ENCODE data around the gene USP47. TPM values are rescaled to one million over a fixed set of nuclear protein-coding genes. Genes with fewer than 3 reads are reported as not detected.

USP47 gene
- total and polyA plus RNA-seq, 5 donors from 2014 or later, result 35.7 to 79.0 (median 41.8) TPM

DNA sequence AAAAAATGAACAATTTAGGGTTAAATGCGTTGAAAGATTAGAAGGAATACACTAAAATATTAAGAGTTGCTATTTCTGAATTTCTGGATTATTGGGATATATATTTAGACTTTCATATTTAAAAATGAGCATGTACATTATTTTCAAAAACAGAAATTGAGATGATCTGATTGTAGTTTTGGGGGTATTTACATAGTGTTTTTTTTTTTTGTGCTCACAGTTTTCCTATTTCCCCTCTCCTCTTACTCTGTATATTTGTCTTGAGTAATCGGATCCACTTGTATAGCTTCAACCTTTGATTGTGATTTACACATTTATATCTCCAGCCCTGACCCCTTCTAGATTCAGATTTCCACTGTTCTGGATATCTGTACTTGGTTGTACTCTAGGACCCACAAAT is 5.3 kb downstream of the USP47 start:
- H3K4me3 ChIP-seq (ENCODE audit: low read depth, low read length), result peak overlapping the region; percentile 94
- Mint-ChIP-seq H3K27me3 (no peaks in the 10 kb centered on the region), H3K27ac (peak overlapping the region; percentile 42 to 57 (median 51)), H3K9me3 (no peaks in the 10 kb centered on the region), H3K4me1 (peaks cover 27 to 54% (median 44%) of the 10 kb centered on the region in 4 donors), H3K36me3 (no peaks in the 10 kb centered on the region), H3K4me3 (peak overlapping the region; percentile 16 to 38 (median 26))
- H3K27ac ChIP-seq (ENCODE audit: insufficient read depth, low read length, poor library complexity, severe bottlenecking), result no peak overlapping the region
- H3K27me3 ChIP-seq (ENCODE audit: control insufficient read depth, insufficient read depth, low read length), result no peaks in the 10 kb centered on the region
- no peaks in the 10 kb centered on the region for H3K36me3 ChIP-seq (ENCODE audit: control insufficient read depth, insufficient read depth, low read length)
- no peaks in the 10 kb centered on the region for H3K9me3 ChIP-seq (ENCODE audit: control insufficient read depth in 2 of 2, low read length in 2 of 2)
- H3K4me1 ChIP-seq (ENCODE audit: control insufficient read depth, insufficient read depth, low read length, poor library complexity, severe bottlenecking), result peaks cover 65% of the 10 kb centered on the region
- DNase-seq (no peak), ATAC-seq (ENCODE audit: low read depth in 2 of 2) (no peak)

DNA sequence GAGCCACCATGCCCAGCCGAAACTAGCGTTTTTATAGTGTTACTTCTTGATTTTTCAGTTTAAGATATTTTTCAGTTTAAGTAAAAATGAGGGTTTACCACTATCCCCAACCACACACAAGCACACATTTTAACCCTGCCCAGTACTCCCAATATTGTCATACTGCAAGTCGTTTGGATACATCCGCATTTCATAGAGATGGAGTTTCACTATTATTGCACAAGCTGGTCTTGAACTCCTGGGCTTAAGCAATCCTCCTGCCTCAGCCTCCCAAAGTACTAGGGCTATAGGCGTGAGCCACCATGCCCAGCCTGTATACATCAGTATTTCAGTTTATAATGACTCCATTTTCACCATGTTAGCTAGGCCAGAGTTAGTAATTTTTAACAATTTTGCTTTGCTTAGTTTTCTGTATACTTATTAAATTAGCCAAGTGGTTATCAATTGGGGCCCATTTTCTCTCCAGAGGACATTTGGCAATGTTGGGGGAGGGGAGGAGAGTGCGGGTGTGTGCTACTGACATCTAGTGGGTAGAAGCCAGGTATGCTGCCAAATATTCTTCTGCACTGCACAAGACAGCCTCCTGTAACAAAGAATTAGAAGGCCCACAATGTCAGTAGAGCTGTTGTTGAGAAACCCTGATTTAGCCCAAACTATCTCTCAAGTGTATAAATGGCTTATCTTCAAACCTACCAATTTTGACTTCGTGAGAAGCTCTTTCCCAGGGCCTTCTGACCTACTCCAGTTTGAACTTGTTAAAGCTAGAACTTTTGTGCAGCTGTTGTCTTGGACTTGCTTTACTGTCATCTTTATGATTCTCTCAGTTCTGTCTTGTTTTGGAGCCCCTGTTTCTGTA is 7.3 kb downstream of the USP47 start:
- no peaks in the 10 kb centered on the region for H3K36me3 ChIP-seq (ENCODE audit: control insufficient read depth, insufficient read depth, low read length)
- peak overlapping the region in 2 of 3 donors; percentile 10 to 63 for H3K27ac Mint-ChIP-seq
- H3K4me1 Mint-ChIP-seq, result peaks cover 44 to 68% (median 58%) of the 10 kb centered on the region in 4 donors
- H3K36me3 Mint-ChIP-seq, result no peaks in the 10 kb centered on the region
- peak; percentile 91 to 96 for ATAC-seq (ENCODE audit: low read depth in 2 of 2)
- no peaks in the 10 kb centered on the region for H3K9me3 Mint-ChIP-seq
- peak; percentile 51 to 83 (median 73) for DNase-seq
- H3K4me3 ChIP-seq (ENCODE audit: low read depth, low read length), result peak overlapping the region; percentile 33
- H3K4me1 ChIP-seq (ENCODE audit: control insufficient read depth, insufficient read depth, low read length, poor library complexity, severe bottlenecking), result peaks cover 55% of the 10 kb centered on the region
- H3K9me3 ChIP-seq (ENCODE audit: control insufficient read depth in 2 of 2, low read length in 2 of 2), result no peaks in the 10 kb centered on the region
- peak overlapping the region; percentile 0 to 88 (median 59) for H3K4me3 Mint-ChIP-seq
- H3K27me3 Mint-ChIP-seq, result no peaks in the 10 kb centered on the region
- no peaks in the 10 kb centered on the region for H3K27me3 ChIP-seq (ENCODE audit: control insufficient read depth, insufficient read depth, low read length)
- no peak overlapping the region for H3K27ac ChIP-seq (ENCODE audit: insufficient read depth, low read length, poor library complexity, severe bottlenecking)

DNA sequence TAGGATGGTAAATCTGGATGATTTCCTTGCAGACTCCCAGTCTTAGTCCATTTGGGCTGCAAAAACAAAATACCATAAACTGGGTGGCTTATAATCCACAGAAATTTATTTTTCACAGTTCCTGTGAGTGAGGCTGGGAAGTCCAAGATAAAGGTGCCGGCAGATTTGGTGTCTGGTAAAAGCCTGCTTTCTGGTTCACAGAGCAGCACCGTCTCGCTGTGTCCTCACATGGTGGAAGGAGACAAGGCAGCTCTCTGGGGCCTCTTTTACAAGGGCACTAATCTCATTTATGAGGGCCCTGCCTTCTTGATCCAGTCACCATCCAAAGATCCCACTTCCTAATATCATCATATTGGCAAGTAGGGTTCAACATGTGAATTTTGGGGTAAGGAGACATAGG is 8.9 kb downstream of the USP47 start:
- Mint-ChIP-seq H3K36me3 (no peaks in the 10 kb centered on the region), H3K27ac (no peak overlapping the region), H3K4me1 (peaks cover 55 to 67% (median 61%) of the 10 kb centered on the region in 4 donors), H3K27me3 (no peaks in the 10 kb centered on the region), H3K4me3 (peak overlapping the region in 2 of 4 donors; percentile 9 to 49), H3K9me3 (no peaks in the 10 kb centered on the region)
- H3K27ac ChIP-seq (ENCODE audit: insufficient read depth, low read length, poor library complexity, severe bottlenecking), result no peak overlapping the region
- DNase-seq (no peak), ATAC-seq (ENCODE audit: low read depth in 2 of 2) (no peak)
- H3K36me3 ChIP-seq (ENCODE audit: control insufficient read depth, insufficient read depth, low read length), result no peaks in the 10 kb centered on the region
- peaks cover 46% of the 10 kb centered on the region for H3K4me1 ChIP-seq (ENCODE audit: control insufficient read depth, insufficient read depth, low read length, poor library complexity, severe bottlenecking)
- H3K27me3 ChIP-seq (ENCODE audit: control insufficient read depth, insufficient read depth, low read length), result no peaks in the 10 kb centered on the region
- no peaks in the 10 kb centered on the region for H3K9me3 ChIP-seq (ENCODE audit: control insufficient read depth in 2 of 2, low read length in 2 of 2)
- no peak overlapping the region for H3K4me3 ChIP-seq (ENCODE audit: low read depth, low read length)

- Mint-ChIP-seq H3K36me3 (no peaks in the 10 kb centered on the region), H3K27me3 (no peaks in the 10 kb centered on the region), H3K9me3 (no peaks in the 10 kb centered on the region), H3K4me1 (peaks cover 46 to 81% (median 63%) of the 10 kb centered on the region in 4 donors), H3K4me3 (peak overlapping the region; percentile 36 to 61 (median 54)), H3K27ac (peak overlapping the region in 1 of 3 donors; percentile 52)
- Histone ChIP-seq H3K4me1 (ENCODE audit: control insufficient read depth, insufficient read depth, low read length, poor library complexity, severe bottlenecking) (peaks cover 56% of the 10 kb centered on the region), H3K36me3 (ENCODE audit: control insufficient read depth, insufficient read depth, low read length) (no peaks in the 10 kb centered on the region), H3K9me3 (ENCODE audit: control insufficient read depth in 2 of 2, low read length in 2 of 2) (no peaks in the 10 kb centered on the region), H3K27ac (ENCODE audit: insufficient read depth, low read length, poor library complexity, severe bottlenecking) (peak overlapping the region; percentile 28), H3K4me3 (ENCODE audit: low read depth, low read length) (peak overlapping the region; percentile 42), H3K27me3 (ENCODE audit: control insufficient read depth, insufficient read depth, low read length) (no peaks in the 10 kb centered on the region)
- peak; percentile 28 to 62 for ATAC-seq (ENCODE audit: low read depth in 2 of 2)
- DNase-seq, result peak in 1 of 3 donors; percentile 44
Observed at GRCh38 chr11:11856638-11857037, 14.9 kb downstream of the USP47 start.

GRCh38 chr11:11857769-11858168 is 16.0 kb downstream of the USP47 start:
- Histone ChIP-seq H3K9me3 (ENCODE audit: control insufficient read depth in 2 of 2, low read length in 2 of 2) (no peaks in the 10 kb centered on the region), H3K4me1 (ENCODE audit: control insufficient read depth, insufficient read depth, low read length, poor library complexity, severe bottlenecking) (peaks cover 52% of the 10 kb centered on the region), H3K27ac (ENCODE audit: insufficient read depth, low read length, poor library complexity, severe bottlenecking) (peak overlapping the region; percentile 23), H3K4me3 (ENCODE audit: low read depth, low read length) (peak overlapping the region; percentile 54), H3K36me3 (ENCODE audit: control insufficient read depth, insufficient read depth, low read length) (no peaks in the 10 kb centered on the region), H3K27me3 (ENCODE audit: control insufficient read depth, insufficient read depth, low read length) (no peaks in the 10 kb centered on the region)
- Mint-ChIP-seq H3K27ac (peak overlapping the region in 2 of 3 donors; percentile 13 to 40), H3K27me3 (no peaks in the 10 kb centered on the region), H3K36me3 (no peaks in the 10 kb centered on the region), H3K9me3 (no peaks in the 10 kb centered on the region), H3K4me3 (peak overlapping the region; percentile 22 to 65 (median 60)), H3K4me1 (peaks cover 37 to 79% (median 59%) of the 10 kb centered on the region in 4 donors)
- ATAC-seq (ENCODE audit: low read depth in 2 of 2) (peak in 1 of 2 donors; percentile 35), DNase-seq (peak in 2 of 3 donors; percentile 22)

DNA sequence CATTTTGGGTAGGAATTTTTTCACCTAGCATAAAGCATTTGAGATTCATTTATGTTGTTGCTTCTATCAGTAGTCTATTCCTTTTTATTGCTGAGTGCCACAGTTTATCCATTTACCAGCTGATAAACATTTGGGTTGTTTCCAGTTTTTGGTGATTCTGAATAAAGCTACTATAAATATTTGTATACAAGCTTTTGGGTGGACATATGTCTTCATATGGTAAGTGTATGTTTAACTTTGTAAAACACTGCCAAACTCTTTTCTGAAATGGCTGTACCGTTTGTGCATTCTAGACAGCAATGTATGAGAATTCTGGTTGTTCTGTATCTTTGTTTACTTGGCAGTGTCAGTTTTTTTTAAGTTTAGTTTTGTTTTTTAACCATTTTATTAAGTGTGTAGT is 16.9 kb downstream of the USP47 start:
- no peaks in the 10 kb centered on the region for H3K27me3 ChIP-seq (ENCODE audit: control insufficient read depth, insufficient read depth, low read length)
- no peaks in the 10 kb centered on the region for H3K36me3 ChIP-seq (ENCODE audit: control insufficient read depth, insufficient read depth, low read length)
- H3K9me3 ChIP-seq (ENCODE audit: control insufficient read depth in 2 of 2, low read length in 2 of 2), result no peaks in the 10 kb centered on the region
- peak overlapping the region in 3 of 4 donors; percentile 44 to 81 (median 75) for H3K4me3 Mint-ChIP-seq
- no peak for DNase-seq
- no peaks in the 10 kb centered on the region for H3K27me3 Mint-ChIP-seq
- H3K36me3 Mint-ChIP-seq, result no peaks in the 10 kb centered on the region
- no peaks in the 10 kb centered on the region for H3K9me3 Mint-ChIP-seq
- H3K27ac ChIP-seq (ENCODE audit: insufficient read depth, low read length, poor library complexity, severe bottlenecking), result no peak overlapping the region
- no peak for ATAC-seq (ENCODE audit: low read depth in 2 of 2)
- H3K4me1 Mint-ChIP-seq, result peaks cover 32 to 74% (median 54%) of the 10 kb centered on the region in 4 donors
- peaks cover 52% of the 10 kb centered on the region for H3K4me1 ChIP-seq (ENCODE audit: control insufficient read depth, insufficient read depth, low read length, poor library complexity, severe bottlenecking)
- peak overlapping the region; percentile 1 to 74 (median 40) for H3K27ac Mint-ChIP-seq
- H3K4me3 ChIP-seq (ENCODE audit: low read depth, low read length), result no peak overlapping the region

DNA sequence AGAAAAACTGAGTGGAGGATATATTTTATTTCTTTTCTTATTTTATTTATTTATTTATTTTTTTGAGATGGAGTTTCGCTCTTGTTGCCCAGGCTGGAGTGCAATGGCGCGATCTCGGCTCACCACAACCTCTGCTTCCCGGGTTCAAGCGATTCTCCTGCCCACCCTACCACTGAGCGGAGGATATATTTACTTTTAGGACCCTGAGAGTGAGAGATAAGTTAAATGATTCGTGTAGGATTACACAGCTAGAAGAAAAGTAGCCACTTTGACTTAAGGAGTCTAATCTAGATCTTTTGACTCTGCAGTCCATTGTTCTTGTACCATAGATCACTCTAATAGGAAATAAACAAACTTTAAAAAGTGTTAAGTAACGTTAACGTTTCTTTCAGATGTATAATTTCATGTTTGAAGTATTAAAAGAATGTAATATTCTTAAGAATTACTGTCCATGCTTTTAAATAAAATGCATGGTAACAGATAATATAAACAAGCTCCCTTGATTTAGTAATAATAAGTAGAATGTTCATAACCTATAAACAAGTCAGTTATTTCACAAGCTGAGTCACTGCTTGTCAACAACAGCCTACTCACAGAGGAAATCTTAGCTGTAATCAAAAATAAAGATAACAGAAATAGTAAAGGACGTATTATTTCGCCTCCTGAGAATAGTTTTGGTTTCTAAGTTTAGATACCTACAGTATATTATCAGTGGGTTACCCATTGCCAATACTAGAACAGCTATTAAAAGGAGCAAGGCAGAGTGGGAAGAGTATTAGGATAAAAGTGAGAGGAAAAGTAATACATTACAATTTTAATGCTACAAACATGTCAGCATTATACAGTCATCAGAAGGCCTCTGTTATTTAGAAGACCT is 18.6 kb downstream of the USP47 start:
- Histone ChIP-seq H3K27ac (ENCODE audit: insufficient read depth, low read length, poor library complexity, severe bottlenecking) (peak overlapping the region; percentile 43), H3K4me3 (ENCODE audit: low read depth, low read length) (peak overlapping the region; percentile 42), H3K9me3 (ENCODE audit: control insufficient read depth in 2 of 2, low read length in 2 of 2) (no peaks in the 10 kb centered on the region), H3K36me3 (ENCODE audit: control insufficient read depth, insufficient read depth, low read length) (no peaks in the 10 kb centered on the region), H3K4me1 (ENCODE audit: control insufficient read depth, insufficient read depth, low read length, poor library complexity, severe bottlenecking) (peaks cover 53% of the 10 kb centered on the region), H3K27me3 (ENCODE audit: control insufficient read depth, insufficient read depth, low read length) (no peaks in the 10 kb centered on the region)
- peaks cover 0 to 1% (median 0%) of the 10 kb centered on the region in 7 donors for H3K9me3 Mint-ChIP-seq
- H3K27ac Mint-ChIP-seq, result peak overlapping the region in 2 of 3 donors; percentile 66 to 79
- peaks cover 38 to 76% (median 60%) of the 10 kb centered on the region in 4 donors for H3K4me1 Mint-ChIP-seq
- DNase-seq, result no peak
- H3K27me3 Mint-ChIP-seq, result no peaks in the 10 kb centered on the region
- H3K4me3 Mint-ChIP-seq, result peak overlapping the region; percentile 0 to 63 (median 14)
- ATAC-seq (ENCODE audit: low read depth in 2 of 2), result peak; percentile 26 to 43
- no peaks in the 10 kb centered on the region for H3K36me3 Mint-ChIP-seq
